Measurements from ENCODE around the gene ARPC5L.

ARPC5L gene

GRCh38 chr9:124873664-124874063 lies 11.7 kb downstream of the ARPC5L start:
- no peak overlapping the region for H3K4me3 ChIP-seq (ENCODE audit: low read depth in 1 of 2, low read length in 1 of 2)
- no peak for TF ChIP-seq CTCF (IDR thresholded peaks at IDR 0.05)
- H3K4me1 ChIP-seq (ENCODE audit: control insufficient read depth in 1 of 2, insufficient read depth in 1 of 2, low read depth in 1 of 2, low read length in 1 of 2) = peaks cover 16 to 25% of the 10 kb centered on the region in 2 experiments
- no peak overlapping the region for H3K27ac ChIP-seq
- no peaks in the 10 kb centered on the region for H3K27me3 ChIP-seq
- peaks cover 59% of the 10 kb centered on the region for H3K36me3 ChIP-seq
- H3K9me3 ChIP-seq = no peaks in the 10 kb centered on the region

GRCh38 chr9:124875501-124875900 lies 13.6 kb downstream of the ARPC5L start:
- TF ChIP-seq CTCF (IDR thresholded peaks at IDR 0.05) = no peak
- peaks cover 4 to 11% of the 10 kb centered on the region in 2 experiments for H3K4me1 ChIP-seq (ENCODE audit: control insufficient read depth in 1 of 2, insufficient read depth in 1 of 2, low read depth in 1 of 2, low read length in 1 of 2)

GRCh38 chr9:124877021-124877782 lies 15.3 kb downstream of the ARPC5L start:
- Histone ChIP-seq H3K4me1 (ENCODE audit: control insufficient read depth in 1 of 2, insufficient read depth in 1 of 2, low read depth in 1 of 2, low read length in 1 of 2) (no peaks in the 10 kb centered on the region), H3K27me3 (no peaks in the 10 kb centered on the region), H3K27ac (no peak overlapping the region), H3K9me3 (no peaks in the 10 kb centered on the region), H3K4me3 (ENCODE audit: low read depth in 1 of 2, low read length in 1 of 2) (no peak overlapping the region), H3K36me3 (peaks cover 89% of the 10 kb centered on the region)
- no peak for TF ChIP-seq CTCF (IDR thresholded peaks at IDR 0.05)

More at GRCh38 chr9:124875501-124875900, 13.6 kb downstream of the ARPC5L start:
- Histone ChIP-seq H3K36me3 (peaks cover 77% of the 10 kb centered on the region), H3K9me3 (no peaks in the 10 kb centered on the region), H3K4me3 (ENCODE audit: low read depth in 1 of 2, low read length in 1 of 2) (no peak overlapping the region), H3K27me3 (no peaks in the 10 kb centered on the region), H3K27ac (no peak overlapping the region)

GRCh38 chr9:124878021-124878420 lies 16.1 kb downstream of the ARPC5L start:
- Histone ChIP-seq H3K9me3 (no peaks in the 10 kb centered on the region), H3K4me1 (ENCODE audit: control insufficient read depth in 1 of 2, insufficient read depth in 1 of 2, low read depth in 1 of 2, low read length in 1 of 2) (no peaks in the 10 kb centered on the region), H3K27ac (no peak overlapping the region), H3K36me3 (peaks cover 97% of the 10 kb centered on the region), H3K27me3 (no peaks in the 10 kb centered on the region), H3K4me3 (ENCODE audit: low read depth in 1 of 2, low read length in 1 of 2) (no peak overlapping the region)
- no peak for TF ChIP-seq CTCF (IDR thresholded peaks at IDR 0.05)

GRCh38 chr9:124878518-124878917 lies 16.6 kb downstream of the ARPC5L start:
- no peaks in the 10 kb centered on the region for H3K9me3 ChIP-seq

More at GRCh38 chr9:124878518-124878917, 16.6 kb downstream of the ARPC5L start:
- H3K4me3 ChIP-seq (ENCODE audit: low read depth in 1 of 2, low read length in 1 of 2) = no peak overlapping the region
- no peak overlapping the region for H3K27ac ChIP-seq
- H3K4me1 ChIP-seq (ENCODE audit: control insufficient read depth in 1 of 2, insufficient read depth in 1 of 2, low read depth in 1 of 2, low read length in 1 of 2) = no peaks in the 10 kb centered on the region
- H3K36me3 ChIP-seq = peaks cover 100% of the 10 kb centered on the region
- no peaks in the 10 kb centered on the region for H3K27me3 ChIP-seq
- no peak for TF ChIP-seq CTCF (IDR thresholded peaks at IDR 0.05)

Measured in neutrophil (primary cell).